SKM-1 treated with dmso at 0.1 percent for 144 hours (cell line): ENCODE data around the gene DNM2.
"Not testable (repeated sequence)": the region's sequence is repeated elsewhere in the genome, so short reads cannot be mapped to it uniquely, and the experiment has no call there.

Experiments
- DNase-seq: peaks from one replicate; lab custom pipeline; 2025; ENCODE audit not compliant: unreplicated experiment; lab: John Stamatoyannopoulos, UW

DNM2 gene

DNA sequence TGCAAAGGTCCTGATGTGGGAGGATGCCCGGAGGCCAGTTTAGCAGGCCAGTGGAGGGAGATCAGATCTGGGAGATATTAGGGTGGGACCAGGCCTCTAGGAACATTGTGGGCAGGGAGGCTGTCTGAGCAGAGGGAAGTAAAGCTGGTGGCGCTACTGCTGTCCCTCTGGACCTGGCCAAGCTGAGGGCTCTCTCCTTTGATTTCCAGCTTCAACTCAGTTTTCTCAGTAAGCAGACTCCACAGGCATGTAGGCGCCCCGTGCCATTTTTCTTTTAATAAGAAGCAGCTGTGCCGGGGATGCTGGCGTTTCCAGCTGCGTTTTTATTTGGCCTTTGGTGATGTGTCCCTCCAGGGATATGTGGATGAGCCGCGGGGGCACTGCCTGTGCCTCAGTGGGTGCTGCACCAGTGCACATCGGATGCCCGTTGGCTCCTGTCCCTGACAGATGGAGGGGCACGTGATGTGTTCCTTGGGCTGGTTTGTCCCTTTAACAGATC is 6.7 kb downstream of the DNM2 start:
- DNase-seq: no peak

GRCh38 chr19:10725415-10725814 is 7.5 kb downstream of the DNM2 start:
- DNase-seq: no peak

GRCh38 chr19:10726268-10726667 is 8.4 kb downstream of the DNM2 start:
- DNase-seq: no peak

DNA sequence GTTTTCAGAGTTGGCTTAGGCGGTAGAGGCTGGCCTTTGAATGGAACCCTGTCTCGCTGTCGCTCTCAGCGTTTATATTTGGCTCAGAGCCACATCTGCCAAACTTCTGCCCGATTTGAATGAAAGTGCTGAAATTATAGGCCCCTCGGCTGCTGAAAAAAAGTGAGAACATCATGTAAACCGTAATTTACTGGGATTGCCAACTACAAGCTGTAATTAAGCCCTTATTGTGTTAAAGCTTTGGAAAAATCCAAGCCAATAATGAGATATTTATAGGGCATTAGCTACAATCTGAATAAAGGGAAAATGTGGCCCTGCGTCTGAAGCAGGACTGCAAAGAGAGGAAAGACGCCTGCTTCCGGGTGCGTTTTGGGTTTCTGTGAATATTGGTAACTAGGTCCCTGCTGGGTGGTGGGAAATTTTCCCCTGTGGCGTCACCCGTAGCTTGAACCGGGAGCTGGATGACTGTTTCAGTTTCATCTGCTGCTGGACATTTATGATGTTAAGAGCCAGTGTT is 9.9 kb downstream of the DNM2 start:
- DNase-seq: no peak

- DNase-seq: no peak
Observed at GRCh38 chr19:10729411-10729810, 11.5 kb downstream of the DNM2 start.

DNA sequence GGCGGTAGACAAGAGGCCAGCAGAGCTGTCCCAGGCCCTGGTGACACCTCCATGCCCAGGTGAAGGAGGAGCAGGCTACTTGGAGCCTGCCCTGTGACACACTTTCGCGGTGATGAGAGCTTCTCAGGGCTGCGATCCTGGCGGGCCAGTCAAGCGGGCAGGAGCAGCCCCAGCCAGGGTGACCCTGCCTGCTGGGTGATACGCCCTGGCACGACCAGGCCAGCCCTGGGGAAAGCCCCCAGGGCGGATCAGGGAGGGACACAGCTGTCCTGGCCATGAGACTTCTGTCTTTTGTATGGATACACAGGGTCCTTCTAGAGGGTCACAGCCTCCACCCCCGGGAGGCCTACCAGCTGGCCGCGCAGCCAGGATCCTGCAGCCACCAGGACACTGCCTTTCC is 13.1 kb downstream of the DNM2 start:
- DNase-seq: no peak

GRCh38 chr19:10735741-10736140 is 17.9 kb downstream of the DNM2 start:
- DNase-seq: no peak

- no peak for DNase-seq
Observed at GRCh38 chr19:10736189-10736588, 18.3 kb downstream of the DNM2 start.

DNA sequence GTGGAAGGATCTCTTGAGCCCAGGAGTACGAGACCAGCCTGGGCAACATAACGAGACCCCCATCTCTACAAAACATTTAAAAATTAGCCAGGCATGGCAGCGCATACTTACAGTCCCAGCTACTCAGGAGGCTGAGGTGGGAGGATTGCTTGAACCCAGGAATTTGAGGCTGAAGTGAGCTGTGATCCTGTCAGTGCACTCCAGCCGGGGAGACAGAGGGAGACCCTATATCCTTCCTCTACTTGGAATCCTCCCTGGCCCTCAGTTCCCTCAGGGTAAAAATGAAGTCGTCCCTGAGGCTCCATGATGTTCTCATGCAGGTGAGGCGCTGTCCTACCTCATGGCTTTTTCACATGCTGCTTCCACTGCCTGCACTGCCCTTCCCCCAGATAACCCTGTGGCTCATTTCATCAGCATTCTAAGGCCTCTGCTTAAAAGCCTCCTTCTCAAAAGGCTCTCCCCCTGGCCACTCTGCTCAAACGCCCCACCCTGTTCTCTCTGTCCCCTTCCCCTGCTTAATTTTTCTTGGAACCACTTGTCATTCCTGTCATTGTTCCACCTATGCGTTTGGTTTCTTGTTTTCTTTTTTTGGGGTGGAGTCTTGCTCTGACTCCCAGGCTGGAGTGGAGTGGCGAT is 19.2 kb downstream of the DNM2 start:
- DNase-seq: no peak

DNA sequence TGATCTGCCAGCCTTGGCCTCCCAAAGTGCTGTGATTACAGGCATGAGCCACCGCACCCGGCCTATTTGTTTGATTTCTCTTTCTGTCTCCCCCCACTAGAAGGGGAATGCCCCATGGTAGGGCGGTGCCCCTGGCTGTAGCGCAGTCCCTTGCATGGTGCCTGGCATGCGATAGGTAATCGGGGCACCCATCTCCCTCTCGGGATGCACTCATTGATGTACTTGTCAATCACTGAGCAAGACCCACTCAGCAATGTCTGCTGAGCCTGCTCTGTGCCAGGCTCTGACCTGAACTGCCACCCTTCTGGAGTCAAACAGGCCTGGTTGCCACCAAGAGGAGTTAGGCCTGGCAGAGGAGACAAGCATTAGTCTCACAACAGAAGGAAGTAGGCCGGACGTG is 19.8 kb downstream of the DNM2 start:
- no peak for DNase-seq

- no peak for DNase-seq
Observed at GRCh38 chr19:10740798-10741197, 22.9 kb downstream of the DNM2 start.

GRCh38 chr19:10742476-10742875 is 24.6 kb downstream of the DNM2 start:
- no peak for DNase-seq

- no peak for DNase-seq
Observed at GRCh38 chr19:10744253-10744798, 26.4 kb downstream of the DNM2 start.

DNA sequence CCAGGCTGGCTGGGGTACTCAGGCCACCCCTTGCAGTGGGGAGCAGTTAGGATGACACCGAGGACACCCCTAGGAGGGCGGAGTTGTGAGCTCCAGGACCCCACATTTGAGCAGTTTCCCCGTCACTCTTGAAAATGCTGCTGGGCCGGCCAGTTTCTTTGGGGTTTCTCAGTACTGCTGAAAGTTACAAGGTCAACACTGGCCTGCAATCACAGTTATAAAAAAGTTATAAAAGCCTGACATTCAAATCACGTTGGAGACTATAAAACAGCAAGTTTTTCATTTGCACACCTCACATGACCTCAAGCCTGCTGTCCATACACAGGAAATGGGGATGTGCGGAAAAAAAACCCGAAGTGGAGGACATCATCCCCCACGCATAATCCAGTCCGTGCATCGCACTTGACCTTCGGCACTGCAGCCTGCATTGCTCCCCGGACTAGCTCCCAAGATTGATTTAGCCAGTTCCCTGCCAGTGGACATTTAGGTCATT is 27.0 kb downstream of the DNM2 start:
- no peak for DNase-seq

DNA sequence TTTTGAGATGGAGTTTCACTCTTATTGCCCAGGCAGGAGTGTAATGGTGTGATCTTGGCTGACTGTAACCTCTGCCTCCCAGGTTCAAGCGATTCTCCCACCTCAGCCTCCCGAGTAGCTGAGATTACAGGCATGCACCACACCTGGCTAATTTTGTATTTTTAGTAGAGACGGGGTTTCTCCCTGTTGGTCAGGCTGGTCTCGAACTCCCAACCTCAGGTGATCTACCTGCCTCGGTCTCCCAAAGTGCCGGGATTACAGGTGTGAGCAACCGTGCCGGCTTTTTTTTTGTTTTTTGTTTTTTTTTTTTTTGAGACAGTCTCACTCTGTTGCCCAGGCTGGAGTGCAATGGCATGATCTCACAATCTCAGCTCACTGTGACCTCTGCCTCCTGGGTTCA is 28.6 kb downstream of the DNM2 start:
- DNase-seq: not testable (repeated sequence)

DNA sequence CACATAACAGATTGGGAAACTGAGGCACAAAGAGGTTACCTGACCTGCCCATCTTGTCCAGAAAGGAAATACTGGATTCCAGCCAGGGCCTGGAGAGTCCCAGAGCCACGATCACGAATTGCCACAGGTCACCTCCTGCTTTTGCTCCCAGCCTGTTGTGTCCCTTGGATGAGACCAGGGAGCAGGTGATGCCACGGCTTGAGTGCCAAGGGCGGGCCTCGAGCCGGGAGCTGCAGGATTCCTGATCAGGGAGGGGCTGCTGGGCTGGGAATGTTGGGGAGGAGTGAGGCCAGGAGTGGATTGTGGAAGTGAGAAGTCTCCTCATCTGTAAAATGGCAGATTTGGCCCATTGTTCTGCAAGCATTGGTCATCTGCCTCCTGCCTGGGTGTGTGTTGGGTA is 29.4 kb downstream of the DNM2 start:
- no peak for DNase-seq

DNA sequence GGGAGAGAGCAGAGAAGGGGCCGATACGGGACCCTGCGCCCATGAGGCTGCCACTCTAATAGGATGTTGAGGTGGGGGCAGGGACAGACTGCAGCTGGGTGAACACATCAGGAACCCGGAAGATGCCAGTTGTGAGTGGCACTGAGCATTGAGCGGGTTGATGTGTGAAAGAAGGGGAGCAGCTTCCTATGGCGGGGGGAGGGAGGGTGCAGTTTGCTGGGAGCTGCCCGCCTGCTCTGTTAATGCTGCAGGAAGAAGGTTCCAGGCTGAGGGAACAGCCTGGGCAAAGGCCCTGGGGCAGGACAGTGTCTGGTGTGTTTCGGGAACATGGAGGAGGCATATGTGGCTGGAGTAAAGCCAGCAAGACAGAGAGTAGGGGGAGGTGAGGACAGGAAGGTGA is 29.8 kb downstream of the DNM2 start:
- no peak for DNase-seq

- DNase-seq: no peak
Observed at GRCh38 chr19:10748195-10748926, 30.5 kb downstream of the DNM2 start.

- no peak for DNase-seq
Observed at GRCh38 chr19:10748927-10749434, 31.1 kb downstream of the DNM2 start.

- no peak for DNase-seq
Observed at GRCh38 chr19:10749435-10750384, 31.8 kb downstream of the DNM2 start.
